K562 (cell line): Measurements from ENCODE around the gene RIC3. TPM values are rescaled to one million over a fixed set of nuclear protein-coding genes. Genes with fewer than 3 reads are reported as not detected.
A peak's percentile ranks its signal among the peaks of the same experiment; 100 is the strongest.

ENCODE experiments used
- ATAC-seq: fragments of 200-7000 bp; cut with Tn5 transposase; 3 replicates; pipeline ENCODE4 v1.9.1; 2020; ENCODE audit warnings: moderate library complexity
- BruUV-seq: library from RNA; stranded (reverse); fragments of 400-500 nt; replicated peaks from 2 replicates; lab custom pipeline; 2021; lab: Mats Ljungman, UMichigan
- CTCF ChIA-PET: fragments of 300-600 bp; formaldehyde crosslinking; extraction: SDS; loops from one replicate; lab custom pipeline; 2021; ENCODE audit warnings: low intra/inter-chr PET ratio; lab: Yijun Ruan, JAX
- POLR2A ChIA-PET: fragments of 300-600, 350-650 bp; sonication (Branson Sonifier 250); formaldehyde crosslinking; extraction: SDS; loops from one replicate; lab custom pipeline; 2021; ENCODE audit warnings: antibody characterized with exemption, inconsistent platforms; lab: Yijun Ruan, JAX
- DNase-seq, 4 experiments: peaks; one replicate each; pipeline versions ENCODE4 v3.0.0 to v3.0.0-alpha.2; 2011 to 2018; ENCODE audit warnings: low spot score in 3 of 4, mixed read lengths in 3 of 4; ENCODE audit errors: extremely low read depth in 1 of 4
- FAIRE-seq: peaks from 2 replicates; lab custom pipeline; 2011; peaks lifted over from hg19 to GRCh38; lab: Jason Lieb, UNC
- H2AFZ ChIP-seq: 2 replicates; pipeline ENCODE4 v1.6.0; 2011; ENCODE audit warnings: low read depth, low read length, control low read depth, inconsistent platforms
- H3K27ac ChIP-seq: fragments of 200-600 bp; 3 replicates; pipeline ENCODE4 v1.8.0; 2011; ENCODE audit warnings: low read depth, mild to moderate bottlenecking, control low read depth, inconsistent platforms, low read length, moderate library complexity, mixed read lengths; ENCODE audit errors: extremely low read depth
- H3K27me3 ChIP-seq, 2 experiments: fragments of 300-600 bp in 1 of 2; 2 replicates in 1 of 2; 3 replicates in 1 of 2; pipeline versions ENCODE4 v1.6.0 to v1.8.0; 2011; ENCODE audit warnings: inconsistent platforms in 2 of 2, low read length in 2 of 2, mild to moderate bottlenecking in 1 of 2, mixed read lengths in 1 of 2, moderate library complexity in 1 of 2; ENCODE audit not compliant: control insufficient read depth in 2 of 2, insufficient read depth in 2 of 2
- H3K36me3 ChIP-seq: fragments of 300-600 bp; 3 replicates; pipeline ENCODE4 v1.8.0; 2011; ENCODE audit warnings: mild to moderate bottlenecking, low read length, inconsistent platforms; ENCODE audit not compliant: control insufficient read depth, insufficient read depth
- H3K4me1 ChIP-seq, 2 experiments: fragments of 200-600 bp in 1 of 2; replicated peaks in 1 of 2; 2 replicates in 1 of 2; 3 replicates in 1 of 2; pipeline versions ENCODE4 v1.5.1 to v1.8.0; 2011; ENCODE audit warnings: inconsistent platforms in 2 of 2, low read length in 2 of 2, mild to moderate bottlenecking in 1 of 2, mixed read lengths in 1 of 2, moderate library complexity in 1 of 2; ENCODE audit not compliant: control insufficient read depth in 2 of 2, insufficient read depth in 2 of 2
- H3K4me2 ChIP-seq: 2 replicates; pipeline ENCODE4 v1.6.1; 2011; ENCODE audit warnings: low read length, control low read depth, inconsistent platforms, mixed read lengths; ENCODE audit not compliant: insufficient read depth
- H3K4me3 ChIP-seq: fragments of 200-600 bp; sonication (generic), shearing (Covaris generic); 2 replicates; pipeline ENCODE4 v1.5.1; 2016; ENCODE audit warnings: control low read depth, inconsistent platforms
- H3K79me2 ChIP-seq: fragments of 200-600 bp; 3 replicates; pipeline ENCODE4 v1.8.0; 2011; ENCODE audit warnings: low read length, inconsistent platforms; ENCODE audit not compliant: control insufficient read depth, insufficient read depth
- H3K9ac ChIP-seq, 2 experiments: 2 replicates each; pipeline versions ENCODE4 v1.6.0 to v1.6.1; 2011; ENCODE audit warnings: low read depth in 2 of 2, low read length in 2 of 2, control low read depth in 1 of 2, inconsistent platforms in 1 of 2, mild to moderate bottlenecking in 1 of 2, mixed read lengths in 1 of 2; ENCODE audit not compliant: insufficient read depth in 1 of 2
- H3K9me1 ChIP-seq: one replicate; pipeline ENCODE4 v1.6.0; 2011; ENCODE audit warnings: inconsistent platforms, mild to moderate bottlenecking, low read length, moderate library complexity; ENCODE audit not compliant: control insufficient read depth, insufficient read depth
- H3K9me3 ChIP-seq: replicated peaks from 2 replicates; pipeline ENCODE4 v1.5.1; 2011; ENCODE audit warnings: low read depth, low read length, inconsistent platforms; ENCODE audit not compliant: control insufficient read depth, insufficient read depth
- H4K20me1 ChIP-seq: replicated peaks from 2 replicates; pipeline ENCODE4 v1.6.1; 2011; ENCODE audit warnings: low read length, inconsistent platforms, mixed read lengths; ENCODE audit not compliant: control insufficient read depth, insufficient read depth
- ARID1B ChIP-seq: fragments of 450-650 bp; IDR thresholded peaks from 2 replicates; pipeline ENCODE4 v1.6.1; 2016; ENCODE audit warnings: antibody characterized with exemption, mild to moderate bottlenecking, inconsistent platforms
- DIDO1 ChIP-seq: fragments of 450-650 bp; IDR thresholded peaks from 2 replicates; pipeline ENCODE4 v1.6.1; 2016; ENCODE audit warnings: low read depth, missing biosample characterization, missing genetic modification characterization
- ERF ChIP-seq: fragments of 450-650 bp; formaldehyde crosslinking; IDR thresholded peaks from 2 replicates; pipeline ENCODE4 v1.4.0; 2020; ENCODE audit warnings: mild to moderate bottlenecking, mixed read lengths
- KLF16 ChIP-seq: IDR thresholded peaks from 2 replicates; pipeline ENCODE4 v1.6.1; 2016; ENCODE audit warnings: antibody characterized with exemption
- NCOA4 ChIP-seq: fragments of 450-650 bp; IDR thresholded peaks from 2 replicates; pipeline ENCODE4 v1.6.1; 2018; ENCODE audit warnings: mild to moderate bottlenecking; ENCODE audit not compliant: partially characterized antibody
- SIX5 ChIP-seq, 2 experiments: IDR thresholded peaks; 2 replicates each; pipeline ENCODE4 v1.6.1; 2011; ENCODE audit warnings: low read length in 2 of 2, borderline replicate concordance in 1 of 2, low read depth in 1 of 2, mild to moderate bottlenecking in 1 of 2, moderate library complexity in 1 of 2; ENCODE audit not compliant: insufficient read depth in 1 of 2
- YBX1 ChIP-seq: fragments of 450-650 bp; IDR thresholded peaks from 2 replicates; pipeline ENCODE4 v1.7.1; 2016; ENCODE audit warnings: mild to moderate bottlenecking
- ZNF512 ChIP-seq: IDR thresholded peaks from 2 replicates; pipeline ENCODE4 v1.6.1; 2016; ENCODE audit warnings: missing genetic modification characterization, missing compliant biosample characterization
- ZNF639 ChIP-seq, 2 experiments: fragments of 200-800 bp in 1 of 2; sonication (Bioruptor generic) in 1 of 2; sonication (generic) in 1 of 2; formaldehyde crosslinking in 1 of 2; IDR thresholded peaks in 1 of 2; conservative IDR thresholded peaks in 1 of 2; 2 replicates each; pipeline versions ENCODE4 v1.5.0 to v1.6.1; 2016 to 2020; ENCODE audit warnings: missing compliant biosample characterization in 1 of 2, missing genetic modification characterization in 1 of 2, missing genetic modification reagents in 1 of 2
- WGBS: fragments of 100-300 bp; shearing (Covaris generic); methylation state at CpG from one replicate; pipeline ENCODE4 v1.1.6; 2016; ENCODE audit warnings: low coverage, mixed read lengths; ENCODE audit not compliant: insufficient coverage; ENCODE audit errors: missing lambda C conversion rate; 5-methylcytosine and 5-hydroxymethylcytosine counted together
- in situ Hi-C: fragments of 300-500 bp; cut with MboI; formaldehyde crosslinking; loops from 4 replicates; pipeline ENCODE4 v1.15.0; 2018; ENCODE audit warnings: inconsistent platforms, mixed read lengths
- intact Hi-C: fragments of 100-400 bp; cut with micrococcal nuclease; formaldehyde crosslinking; loops from 2 replicates; pipeline ENCODE4 v1.14.2; 2022
- polyA plus RNA-seq, 8 experiments: library from polyadenylated mRNA; depleted of rRNA in 4 of 8; stranded (reverse) in 5 of 8; unstranded in 3 of 8; fragments of >200 nt; fragmentation: Nextera tagmentation in 2 of 8; fragmentation: Illumina TruSeq in 1 of 8; extraction: Ambion mirVana in 2 of 8; extraction: Trizol in 1 of 8; gene quantifications; 2 replicates each; pipeline versions ENCODE4 v1.2.1 to v1.2.3, GENCODE V29; 2011 to 2014; ENCODE audit warnings: inconsistent platforms in 1 of 8, missing spikeins in 1 of 8
- total RNA-seq, 7 experiments: library from RNA; depleted of rRNA in 6 of 7; stranded (reverse); fragments of >200 nt in 6 of 7; fragmentation: Illumina TruSeq in 2 of 7; extraction: Trizol in 2 of 7; gene quantifications; 2 replicates each; pipeline versions ENCODE4 v1.2.1 to v1.2.3, GENCODE V29; 2011 to 2021; ENCODE audit warnings: low replicate concordance in 1 of 7

The RIC3 gene
- total and polyA plus RNA-seq, 9 of the 15 experiments (the other 6 are each of a cell fraction or from before 2014, with no cell fraction given) = 0.03 to 0.16 (median 0.05) TPM; not detected in 4

GRCh38 chr11:8069771-8070170 lies 99.1 kb downstream of the RIC3 start:
- ChIA-PET POLR2A (no interaction called here), CTCF (interaction anchor here (0.6 to 1.6 kb wide), 2 partner anchors 36 to 60 kb away, joined by 4 to 16 read pairs; no protein-coding TSS in a partner anchor)
- Histone ChIP-seq H3K9me3 (no peaks in the 10 kb centered on the region), H3K9me1 (no peaks in the 10 kb centered on the region), H3K9ac (no peak overlapping the region), H3K27me3 (peaks cover 16 to 62% of the 10 kb centered on the region in 2 experiments), H2AFZ (no peak overlapping the region), H3K27ac (no peak overlapping the region), H4K20me1 (peaks cover 8% of the 10 kb centered on the region), H3K4me2 (no peak overlapping the region), H3K36me3 (no peaks in the 10 kb centered on the region), H3K4me3 (no peak overlapping the region), H3K79me2 (no peaks in the 10 kb centered on the region), H3K4me1 (peaks cover 8 to 9% of the 10 kb centered on the region in 2 experiments; a peak in 2 of 5 replicates)
- ATAC-seq (no peak), DNase-seq (no peak), FAIRE-seq (no peak)
- WGBS = 1% methylated on average over 8 of the region's 8 CpGs
- no TSS peak for BruUV-seq
- intact Hi-C loops (loop anchor here (5.0 kb wide), 1 partner anchor 37 kb away; no protein-coding TSS in a partner anchor), in situ Hi-C loops (no loop called here)
- TF ChIP-seq YBX1 (no peak), ZNF639 (CRISPR knock-in tag; conservative IDR thresholded peaks at IDR 0.05 in 1 of 2, IDR thresholded peaks at IDR 0.05 in 1 of 2) (no peak), SIX5 (IDR thresholded peaks at IDR 0.05; ENCODE audit: borderline replicate concordance in 1 of 2, insufficient read depth in 1 of 2, low read depth in 1 of 2, low read length in 2 of 2) (no peak), ARID1B (no peak), KLF16 (no peak), ZNF512 (tag) (0 out of 2 replicates have a peak, but pooled peaks have one; percentile 33), DIDO1 (no peak), NCOA4 (no peak), ERF (no peak)
